IMR-90 (cell line): ENCODE data around the gene SNTG2. TPM values are rescaled to one million over a fixed set of nuclear protein-coding genes. Genes with fewer than 3 reads are reported as not detected.

ENCODE experiments used
- ATAC-seq: fragments of 200-7000 bp; cut with Tn5 transposase; 2 replicates; pipeline ENCODE4 v1.9.1; 2020; ENCODE audit warnings: low read depth, mild to moderate bottlenecking, moderate library complexity
- BruUV-seq: library from RNA; stranded (reverse); fragments of 400-500 nt; replicated peaks from 2 replicates; lab custom pipeline; 2021; lab: Mats Ljungman, UMichigan
- CTCF ChIA-PET: fragments of 300-600 bp; formaldehyde crosslinking; extraction: SDS; loops from one replicate; lab custom pipeline; 2021; ENCODE audit warnings: antibody characterized with exemption; lab: Yijun Ruan, JAX
- POLR2A ChIA-PET: fragments of 300-600 bp; sonication (Branson Sonifier 250); formaldehyde crosslinking; loops from one replicate; lab custom pipeline; 2022; ENCODE audit warnings: antibody characterized with exemption; ENCODE audit not compliant: unreplicated experiment; lab: Charles Lee
- DNase-seq: peaks from one replicate; pipeline ENCODE4 v3.0.0; 2013
- H2AFZ ChIP-seq: replicated peaks from 2 replicates; pipeline ENCODE3; 2013; ENCODE audit warnings: low read length, mild to moderate bottlenecking; ENCODE audit not compliant: poor library complexity
- H2AK5ac ChIP-seq: 2 replicates; pipeline ENCODE4 v1.6.1; 2013; ENCODE audit warnings: low read depth, low read length, inconsistent platforms
- H2AK9ac ChIP-seq: replicated peaks from 2 replicates; pipeline ENCODE3; 2013; ENCODE audit warnings: mild to moderate bottlenecking, low read depth, low read length, moderate library complexity; ENCODE audit not compliant: poor library complexity
- H2BK120ac ChIP-seq: 2 replicates; pipeline ENCODE4 v1.6.1; 2013; ENCODE audit warnings: low read depth, low read length, inconsistent platforms
- H2BK15ac ChIP-seq: 3 replicates; pipeline ENCODE4 v1.6.1; 2013; ENCODE audit warnings: low read depth, low read length, inconsistent platforms
- H2BK20ac ChIP-seq: 2 replicates; pipeline ENCODE4 v1.6.1; 2013; ENCODE audit warnings: low read depth, mild to moderate bottlenecking, inconsistent platforms, low read length, moderate library complexity
- H2BK5ac ChIP-seq: 2 replicates; pipeline ENCODE4 v1.6.1; 2013; ENCODE audit warnings: mild to moderate bottlenecking, low read depth, low read length, inconsistent platforms; ENCODE audit not compliant: poor library complexity, severe bottlenecking
- H3K14ac ChIP-seq: replicated peaks from 2 replicates; pipeline ENCODE4 v1.6.1; 2013; ENCODE audit warnings: low read depth, low read length, inconsistent platforms
- H3K18ac ChIP-seq: 2 replicates; pipeline ENCODE4 v1.6.1; 2013; ENCODE audit warnings: low read depth, low read length, control low read depth
- H3K23ac ChIP-seq: 2 replicates; pipeline ENCODE4 v1.6.1; 2013; ENCODE audit warnings: low read depth, low read length, inconsistent platforms
- H3K27ac ChIP-seq: 2 replicates; pipeline ENCODE4 v1.5.1; 2013; ENCODE audit warnings: mild to moderate bottlenecking, control low read depth, low read length; ENCODE audit not compliant: insufficient read depth
- H3K27me3 ChIP-seq: 2 replicates; pipeline ENCODE4 v1.6.1; 2013; ENCODE audit warnings: low read length; ENCODE audit not compliant: control insufficient read depth, insufficient read depth
- H3K36me3 ChIP-seq: 2 replicates; pipeline ENCODE4 v1.6.1; 2013; ENCODE audit warnings: low read length, mixed read lengths; ENCODE audit not compliant: control insufficient read depth, insufficient read depth
- H3K4ac ChIP-seq: 2 replicates; pipeline ENCODE4 v1.6.1; 2013; ENCODE audit warnings: low read depth, low read length, inconsistent platforms
- H3K4me1 ChIP-seq: 2 replicates; pipeline ENCODE4 v1.6.1; 2013; ENCODE audit warnings: low read length, mixed read lengths; ENCODE audit not compliant: control insufficient read depth, insufficient read depth
- H3K4me2 ChIP-seq: 2 replicates; pipeline ENCODE4 v1.6.1; 2013; ENCODE audit warnings: low read depth, mild to moderate bottlenecking, control low read depth, low read length, moderate library complexity
- H3K4me3 ChIP-seq: 2 replicates; pipeline ENCODE4 v1.5.1; 2013; ENCODE audit warnings: low read depth, mild to moderate bottlenecking, control low read depth, low read length, moderate library complexity; ENCODE audit not compliant: insufficient read depth
- H3K56ac ChIP-seq: 2 replicates; pipeline ENCODE4 v1.6.1; 2013; ENCODE audit warnings: low read length, inconsistent platforms; ENCODE audit not compliant: insufficient read depth; ENCODE audit errors: extremely low read depth
- H3K79me1 ChIP-seq, 2 experiments: 2 replicates each; pipeline ENCODE4 v1.6.1; 2013; ENCODE audit warnings: low read length in 2 of 2, inconsistent platforms in 1 of 2, low read depth in 1 of 2
- H3K9ac ChIP-seq: 2 replicates; pipeline ENCODE4 v1.6.1; 2013; ENCODE audit warnings: low read depth, low read length, control low read depth
- H3K9me1 ChIP-seq: 2 replicates; pipeline ENCODE4 v1.6.1; 2013; ENCODE audit warnings: low read length, inconsistent platforms; ENCODE audit not compliant: insufficient read depth
- H3K9me3 ChIP-seq: 2 replicates; pipeline ENCODE4 v1.6.1; 2013; ENCODE audit warnings: low read length; ENCODE audit not compliant: control insufficient read depth, insufficient read depth
- H4K20me1 ChIP-seq: 2 replicates; pipeline ENCODE4 v1.6.1; 2013; ENCODE audit warnings: low read length, inconsistent platforms; ENCODE audit not compliant: insufficient read depth
- H4K5ac ChIP-seq: 2 replicates; pipeline ENCODE4 v1.6.1; 2013; ENCODE audit warnings: mild to moderate bottlenecking, low read depth, low read length, control low read depth
- H4K8ac ChIP-seq, 2 experiments: 2 replicates each; pipeline ENCODE4 v1.6.1; 2013; ENCODE audit warnings: low read depth in 2 of 2, low read length in 2 of 2, control low read depth in 1 of 2, inconsistent platforms in 1 of 2
- H4K91ac ChIP-seq: 2 replicates; pipeline ENCODE4 v1.6.1; 2013; ENCODE audit warnings: low read depth, low read length, inconsistent platforms; ENCODE audit not compliant: insufficient read depth
- BHLHE40 ChIP-seq: fragments of 150-350 bp; IDR thresholded peaks from 2 replicates; pipeline ENCODE4 v1.6.1; 2016; ENCODE audit warnings: mild to moderate bottlenecking, low read depth, low read length
- CEBPB ChIP-seq: IDR thresholded peaks from 2 replicates; pipeline ENCODE4 v1.6.1; 2012; ENCODE audit warnings: low read depth, low read length, improper control_type of control experiment
- CHD1 ChIP-seq: IDR thresholded peaks from 2 replicates; pipeline ENCODE4 v1.6.1; 2012; ENCODE audit warnings: low read depth, low read length, improper control_type of control experiment
- MXI1 ChIP-seq: IDR thresholded peaks from 2 replicates; pipeline ENCODE4 v1.6.1; 2012; ENCODE audit warnings: low read depth, mild to moderate bottlenecking, low read length, moderate library complexity, borderline replicate concordance
- NFE2L2 ChIP-seq: fragments of 150-350 bp; IDR thresholded peaks from 2 replicates; pipeline ENCODE4 v1.6.1; 2016; ENCODE audit warnings: low read depth, mild to moderate bottlenecking, low read length
- POLR2A ChIP-seq: IDR thresholded peaks from 2 replicates; pipeline ENCODE4 v1.6.1; 2012; ENCODE audit warnings: mild to moderate bottlenecking, low read depth, low read length
- RAD21 ChIP-seq: IDR thresholded peaks from 2 replicates; pipeline ENCODE4 v1.6.1; 2012; ENCODE audit warnings: low read length, improper control_type of control experiment
- RFX5 ChIP-seq: IDR thresholded peaks from 2 replicates; pipeline ENCODE4 v1.8.0; 2012; ENCODE audit warnings: low read depth, mild to moderate bottlenecking, low read length, moderate library complexity
- SMC3 ChIP-seq: fragments of 150-350 bp; IDR thresholded peaks from 2 replicates; pipeline ENCODE4 v1.6.1; 2016; ENCODE audit warnings: low read depth, mild to moderate bottlenecking, antibody characterized with exemption, low read length, moderate library complexity
- WGBS, 2 experiments: methylation state at CpG; one replicate each; pipeline versions ENCODE4 v1.1.5 to v1.1.7; 2013; ENCODE audit warnings: missing lambda C conversion rate in 2 of 2; ENCODE audit not compliant: insufficient read length in 1 of 2; ENCODE audit errors: extremely low coverage in 2 of 2; 5-methylcytosine and 5-hydroxymethylcytosine counted together
- dilution Hi-C: fragments of 300-500 bp; cut with HindIII; formaldehyde crosslinking; loops from one replicate; pipeline ENCODE4 v1.14.3; 2018; ENCODE audit warnings: low sequenced_read_pairs; ENCODE audit not compliant: unreplicated experiment
- in situ Hi-C: fragments of 300-500 bp; cut with MboI; formaldehyde crosslinking; loops from 3 replicates; pipeline ENCODE4 v1.14.3; 2019; ENCODE audit warnings: low sequenced_read_pairs, inconsistent platforms, mixed read lengths
- intact Hi-C: fragments of 100-400 bp; cut with micrococcal nuclease; formaldehyde crosslinking; loops from 2 replicates; pipeline ENCODE4 v1.10.0; 2022
- polyA plus RNA-seq, 3 experiments: library from polyadenylated mRNA; depleted of rRNA; stranded (reverse); fragments of >200 nt; gene quantifications; 2 replicates each; pipeline ENCODE4 v1.2.3, GENCODE V29; 2012; ENCODE audit warnings: low replicate concordance in 1 of 3
- total RNA-seq: library from RNA; depleted of rRNA; stranded (reverse); fragments of >200 nt; gene quantifications from 2 replicates; pipeline ENCODE4 v1.2.3, GENCODE V29; 2012
- TF ChIP-seq, protein P1 (sequence below): conservative IDR thresholded peaks from 2 replicates; pipeline ENCODE4 v1.5.1; 2012; ENCODE audit warnings: mild to moderate bottlenecking, low read depth, low read length, improper control_type of control experiment
- TF ChIP-seq, protein P2 (sequence below): fragments of 150-350 bp; IDR thresholded peaks from 2 replicates; pipeline ENCODE4 v1.6.1; 2017; ENCODE audit warnings: mild to moderate bottlenecking, antibody characterized with exemption, low read length, low read depth

The SNTG2 gene
- total and polyA plus RNA-seq, 2 of the 4 experiments (the other 2 are of a cell fraction): under 0.01 to 0.17 TPM

DNA sequence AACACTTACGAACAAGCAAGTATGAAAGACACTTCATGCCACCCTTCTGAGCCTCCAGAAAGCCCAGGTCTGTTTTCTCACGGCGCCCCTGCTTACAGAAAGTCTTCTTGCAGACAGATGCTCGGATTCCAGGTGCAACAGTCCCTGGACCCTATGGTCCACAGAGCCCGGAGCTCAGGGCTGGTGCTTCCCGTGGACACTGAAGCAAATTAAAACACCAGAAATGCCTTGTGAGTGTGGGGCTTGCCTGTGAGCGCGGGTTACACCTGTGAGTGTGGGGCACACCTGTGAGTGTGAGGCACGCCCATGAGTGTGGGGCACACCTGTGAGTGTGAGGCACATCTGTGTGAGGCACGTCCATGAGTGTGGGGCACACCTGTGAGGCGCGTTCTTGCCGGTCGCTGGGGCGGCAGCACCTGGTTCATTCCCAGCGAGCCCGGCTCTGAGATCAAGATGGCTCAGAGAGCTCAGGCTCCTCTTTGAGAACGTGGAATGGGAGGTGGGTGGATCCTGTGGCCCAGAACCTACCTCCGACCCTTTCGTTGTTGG is 257.4 kb downstream of the SNTG2 start:
- H4K5ac ChIP-seq: no peak overlapping the region
- intact Hi-C loops: no loop called here
- WGBS, 2 experiments: 42% methylated on average over 2 of the region's 20 CpGs; no CpG with 5 or more reads in 1 of the 2 experiments

More for the DNA sequence above, 257.4 kb downstream of the SNTG2 start:
- no peak overlapping the region for H3K4me3 ChIP-seq
- H3K9me3 ChIP-seq: peaks cover 14% of the 10 kb centered on the region; the same call in 1 of the 2 replicates
- no peak overlapping the region for H2AK9ac ChIP-seq
- no TSS peak for BruUV-seq
- CTCF ChIA-PET: no interaction called here
- no peak overlapping the region for H2BK5ac ChIP-seq
- no peak overlapping the region for H2BK15ac ChIP-seq
- no peak overlapping the region for H3K27ac ChIP-seq
- H3K4me2 ChIP-seq: no peak overlapping the region
- no peak overlapping the region for H4K8ac ChIP-seq
- H2BK120ac ChIP-seq: no peak overlapping the region
- H3K9me1 ChIP-seq: no peaks in the 10 kb centered on the region
- no peak overlapping the region for H4K91ac ChIP-seq
- no peak for TF ChIP-seq CEBPB
- TF ChIP-seq, protein P1, sequence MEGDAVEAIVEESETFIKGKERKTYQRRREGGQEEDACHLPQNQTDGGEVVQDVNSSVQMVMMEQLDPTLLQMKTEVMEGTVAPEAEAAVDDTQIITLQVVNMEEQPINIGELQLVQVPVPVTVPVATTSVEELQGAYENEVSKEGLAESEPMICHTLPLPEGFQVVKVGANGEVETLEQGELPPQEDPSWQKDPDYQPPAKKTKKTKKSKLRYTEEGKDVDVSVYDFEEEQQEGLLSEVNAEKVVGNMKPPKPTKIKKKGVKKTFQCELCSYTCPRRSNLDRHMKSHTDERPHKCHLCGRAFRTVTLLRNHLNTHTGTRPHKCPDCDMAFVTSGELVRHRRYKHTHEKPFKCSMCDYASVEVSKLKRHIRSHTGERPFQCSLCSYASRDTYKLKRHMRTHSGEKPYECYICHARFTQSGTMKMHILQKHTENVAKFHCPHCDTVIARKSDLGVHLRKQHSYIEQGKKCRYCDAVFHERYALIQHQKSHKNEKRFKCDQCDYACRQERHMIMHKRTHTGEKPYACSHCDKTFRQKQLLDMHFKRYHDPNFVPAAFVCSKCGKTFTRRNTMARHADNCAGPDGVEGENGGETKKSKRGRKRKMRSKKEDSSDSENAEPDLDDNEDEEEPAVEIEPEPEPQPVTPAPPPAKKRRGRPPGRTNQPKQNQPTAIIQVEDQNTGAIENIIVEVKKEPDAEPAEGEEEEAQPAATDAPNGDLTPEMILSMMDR: no peak
- TF ChIP-seq CHD1: no peak
- TF ChIP-seq RAD21: no peak
- TF ChIP-seq, protein P2, sequence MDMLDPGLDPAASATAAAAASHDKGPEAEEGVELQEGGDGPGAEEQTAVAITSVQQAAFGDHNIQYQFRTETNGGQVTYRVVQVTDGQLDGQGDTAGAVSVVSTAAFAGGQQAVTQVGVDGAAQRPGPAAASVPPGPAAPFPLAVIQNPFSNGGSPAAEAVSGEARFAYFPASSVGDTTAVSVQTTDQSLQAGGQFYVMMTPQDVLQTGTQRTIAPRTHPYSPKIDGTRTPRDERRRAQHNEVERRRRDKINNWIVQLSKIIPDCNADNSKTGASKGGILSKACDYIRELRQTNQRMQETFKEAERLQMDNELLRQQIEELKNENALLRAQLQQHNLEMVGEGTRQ: no peak
- TF ChIP-seq SMC3: no peak
- no peak for TF ChIP-seq NFE2L2
- TF ChIP-seq RFX5: no peak
- TF ChIP-seq POLR2A: no peak
- no peak for TF ChIP-seq MXI1
- no peak for TF ChIP-seq BHLHE40
- POLR2A ChIA-PET: no interaction called here
- no peak overlapping the region for H2AK5ac ChIP-seq
- no peak overlapping the region for H3K4ac ChIP-seq
- no peaks in the 10 kb centered on the region for H4K20me1 ChIP-seq
- no peaks in the 10 kb centered on the region for H3K36me3 ChIP-seq
- dilution Hi-C loops: no loop called here
- H3K18ac ChIP-seq: no peak overlapping the region
- H3K56ac ChIP-seq: no peak overlapping the region
- ATAC-seq (no peak), DNase-seq (no peak)
- in situ Hi-C loops: no loop called here
- no peak overlapping the region for H2AFZ ChIP-seq
- H3K14ac ChIP-seq: no peak overlapping the region
- H3K4me1 ChIP-seq: no peaks in the 10 kb centered on the region
- no peak overlapping the region for H3K23ac ChIP-seq
- no peak overlapping the region for H3K9ac ChIP-seq
- H2BK20ac ChIP-seq: no peak overlapping the region
- no peaks in the 10 kb centered on the region for H3K27me3 ChIP-seq
- no peaks in the 10 kb centered on the region for H3K79me1 ChIP-seq
